ENCODE results near the gene LPP. TPM values are rescaled to one million over a fixed set of nuclear protein-coding genes. Genes with fewer than 3 reads are reported as not detected.

LPP gene
- polyA plus RNA-seq, 1 experiment = 76.3 TPM

GRCh38 chr3:188446766-188447165 lies 292.8 kb downstream of the LPP start:
- TF ChIP-seq CTCF (IDR thresholded peaks at IDR 0.05; ENCODE audit: low read depth, low read length) = no peak
- H3K27ac ChIP-seq (ENCODE audit: low read depth, low read length) = no peak overlapping the region
- no peaks in the 10 kb centered on the region for H3K9me3 ChIP-seq (ENCODE audit: control insufficient read depth, insufficient read depth, low read length)
- H3K4me3 ChIP-seq (ENCODE audit: low read depth, low read length) = no peak overlapping the region
- CTCF ChIA-PET = interaction anchor here (1.1 kb wide), 1 partner anchor 14 kb away, joined by 3 read pairs; no protein-coding TSS in a partner anchor
- H3K27me3 ChIP-seq (ENCODE audit: control insufficient read depth, insufficient read depth, low read length) = no peaks in the 10 kb centered on the region
- POLR2A ChIA-PET = interaction anchor here (0.7 kb wide), 1 partner anchor 400 kb away, joined by 3 read pairs; no protein-coding TSS in a partner anchor
- DNase-seq (ENCODE audit: low read depth, low spot score) = no peak

GRCh38 chr3:188448813-188449212 lies 294.9 kb downstream of the LPP start:
- CTCF ChIA-PET = interaction anchor here (1.2 kb wide), 1 partner anchor 708 kb away, joined by 3 read pairs; no protein-coding TSS in a partner anchor
- Histone ChIP-seq H3K4me3 (ENCODE audit: low read depth, low read length) (no peak overlapping the region), H3K9me3 (ENCODE audit: control insufficient read depth, insufficient read depth, low read length) (no peaks in the 10 kb centered on the region), H3K27ac (ENCODE audit: low read depth, low read length) (no peak overlapping the region), H3K27me3 (ENCODE audit: control insufficient read depth, insufficient read depth, low read length) (no peaks in the 10 kb centered on the region)
- no peak for TF ChIP-seq CTCF (IDR thresholded peaks at IDR 0.05; ENCODE audit: low read depth, low read length)
- no peak for DNase-seq (ENCODE audit: low read depth, low spot score)
- POLR2A ChIA-PET = no interaction called here

- ChIA-PET POLR2A (no interaction called here), CTCF (interaction anchor here (1.2 kb wide), 1 partner anchor 709 kb away, joined by 3 read pairs; no protein-coding TSS in a partner anchor)
- no peak for DNase-seq (ENCODE audit: low read depth, low spot score)
- Histone ChIP-seq H3K27me3 (ENCODE audit: control insufficient read depth, insufficient read depth, low read length) (no peaks in the 10 kb centered on the region), H3K9me3 (ENCODE audit: control insufficient read depth, insufficient read depth, low read length) (no peaks in the 10 kb centered on the region), H3K4me3 (ENCODE audit: low read depth, low read length) (no peak overlapping the region), H3K27ac (ENCODE audit: low read depth, low read length) (no peak overlapping the region)
- no peak for TF ChIP-seq CTCF (IDR thresholded peaks at IDR 0.05; ENCODE audit: low read depth, low read length)
Observed at GRCh38 chr3:188449421-188449820, 295.5 kb downstream of the LPP start.

- Histone ChIP-seq H3K27me3 (ENCODE audit: control insufficient read depth, insufficient read depth, low read length) (no peaks in the 10 kb centered on the region), H3K4me3 (ENCODE audit: low read depth, low read length) (no peak overlapping the region), H3K9me3 (ENCODE audit: control insufficient read depth, insufficient read depth, low read length) (no peaks in the 10 kb centered on the region), H3K27ac (ENCODE audit: low read depth, low read length) (no peak overlapping the region)
- POLR2A ChIA-PET = no interaction called here
- CTCF ChIA-PET = no interaction called here
- no peak for TF ChIP-seq CTCF (IDR thresholded peaks at IDR 0.05; ENCODE audit: low read depth, low read length)
- DNase-seq (ENCODE audit: low read depth, low spot score) = no peak
Observed at GRCh38 chr3:188452158-188452772, 298.3 kb downstream of the LPP start.
